AG08395 (cell line): ENCODE measurements around the gene MS4A4E.
A peak's percentile ranks its signal among the peaks of the same experiment; 100 is the strongest.
"Not testable (repeated sequence)": the region's sequence is repeated elsewhere in the genome, so short reads cannot be mapped to it uniquely, and the experiment has no call there.

ENCODE experiments used
- DNase-seq: peaks from one replicate; pipeline ENCODE4 v3.0.0; 2012; ENCODE audit warnings: mixed read lengths, low spot score

Gene MS4A4E

GRCh38 chr11:60242740-60243239 lies at the start of gene MS4A4E:
TSS of gene MS4A4E (minus strand) at chr11:60243137. CDS start at chr11:60230055, 13,082 bp downstream.
- DNase-seq = no peak

- no peak for DNase-seq
These were observed 49.2 kb upstream of the MS4A4E start for GRCh38 chr11:60292145-60292544.

GRCh38 chr11:60288531-60288930 lies 45.6 kb upstream of the MS4A4E start:
- DNase-seq = no peak

GRCh38 chr11:60285411-60286126 lies 42.6 kb upstream of the MS4A4E start:
- DNase-seq = not testable (repeated sequence)

GRCh38 chr11:60282286-60282685 lies 39.3 kb upstream of the MS4A4E start:
- DNase-seq = no peak

GRCh38 chr11:60281485-60281884 lies 38.5 kb upstream of the MS4A4E start:
- no peak for DNase-seq

GRCh38 chr11:60280412-60280811 lies 37.5 kb upstream of the MS4A4E start, which contains the start of gene MS4A4A:
TSS of gene MS4A4A (plus strand) at chr11:60280666. CDS start at chr11:60280676, 10 bp downstream.
- DNase-seq = no peak

- DNase-seq = no peak
These were observed 31.5 kb upstream of the MS4A4E start for GRCh38 chr11:60274416-60274815.

- DNase-seq = peak; percentile 50
These were observed 22.7 kb upstream of the MS4A4E start for GRCh38 chr11:60265373-60266214.

GRCh38 chr11:60264644-60265043 lies 21.7 kb upstream of the MS4A4E start:
- no peak for DNase-seq

GRCh38 chr11:60263402-60263801 lies 20.5 kb upstream of the MS4A4E start:
- DNase-seq = no peak

- DNase-seq = no peak
These were observed 18.1 kb upstream of the MS4A4E start for GRCh38 chr11:60261014-60261413.

GRCh38 chr11:60257956-60258722 lies 15.2 kb upstream of the MS4A4E start:
- DNase-seq = no peak

- DNase-seq = no peak
These were observed 9.5 kb upstream of the MS4A4E start for GRCh38 chr11:60252213-60253108.

- peak; percentile 4 for DNase-seq
These were observed 8.7 kb upstream of the MS4A4E start for GRCh38 chr11:60251485-60252212.

- DNase-seq = no peak
These were observed 1.2 kb downstream of the MS4A4E start for GRCh38 chr11:60241786-60242185.

- no peak for DNase-seq
These were observed 2.3 kb downstream of the MS4A4E start for GRCh38 chr11:60240662-60241061.

GRCh38 chr11:60235321-60235720 lies 7.6 kb downstream of the MS4A4E start:
- DNase-seq = no peak

GRCh38 chr11:60230681-60231080 lies 12.3 kb downstream of the MS4A4E start:
- no peak for DNase-seq

GRCh38 chr11:60222141-60222540 lies 20.8 kb downstream of the MS4A4E start:
- no peak for DNase-seq
